GM18526 (cell line): Measurements from ENCODE around the gene SERPINB1.

Experiments
- POLR2A ChIP-seq: IDR thresholded peaks from 3 replicates; pipeline ENCODE4 v1.6.1; 2011; ENCODE audit not compliant: insufficient read length; ENCODE audit errors: extremely low read depth

Gene SERPINB1

DNA sequence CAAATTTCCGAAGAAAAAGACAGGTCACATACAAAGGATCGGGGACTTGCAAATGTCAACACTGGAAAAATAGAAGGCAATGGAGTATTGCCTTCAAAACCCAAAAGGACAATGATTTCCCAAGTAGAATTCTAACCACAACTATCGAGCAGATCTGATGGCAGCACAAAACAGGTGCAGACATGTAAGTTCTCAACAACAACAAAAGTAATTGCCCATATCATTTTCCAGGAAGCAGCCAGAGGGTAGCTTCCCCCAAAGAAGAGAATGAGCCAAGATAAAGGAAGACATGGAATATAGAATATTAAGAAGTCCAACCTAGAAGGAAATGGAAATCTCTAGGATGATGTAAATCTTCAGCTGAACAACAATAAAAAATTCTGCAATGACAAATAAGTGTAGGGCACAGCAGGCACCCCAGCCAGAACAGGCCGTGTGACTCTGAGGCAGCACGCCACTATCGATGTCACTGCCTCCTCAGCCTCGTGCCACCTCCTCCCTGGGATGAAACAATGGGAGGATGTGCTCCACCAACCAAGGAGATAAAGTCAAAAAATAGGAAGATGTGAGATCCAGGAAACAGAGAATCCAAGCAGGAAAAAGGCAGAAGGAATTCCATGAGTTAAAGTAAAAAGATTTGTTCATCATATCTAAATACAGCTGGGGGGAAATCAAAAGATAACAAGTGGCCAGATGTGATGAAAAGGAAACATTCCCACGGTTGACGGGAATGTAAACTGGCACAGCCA is 34.1 kb downstream of the SERPINB1 start:
- TF ChIP-seq POLR2A, result no peak

DNA sequence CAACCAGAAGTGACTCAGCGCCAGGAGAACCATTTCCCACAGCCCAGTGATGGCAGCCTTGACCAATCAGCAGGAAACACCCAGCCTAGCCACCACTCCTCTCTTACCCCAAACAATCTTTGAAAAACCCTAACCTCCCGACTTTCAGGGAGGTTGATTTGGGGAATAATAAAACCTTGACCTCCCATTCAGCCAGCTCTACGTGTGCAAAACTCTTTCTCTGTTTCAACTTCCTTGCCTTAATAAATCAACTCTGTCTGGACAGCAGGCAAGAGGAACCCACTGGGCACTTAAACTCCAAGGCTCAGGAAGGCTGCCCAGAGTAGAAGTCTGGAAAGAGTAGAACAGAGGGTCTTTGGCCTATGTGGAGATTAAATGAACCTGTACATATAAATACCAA is 35.0 kb downstream of the SERPINB1 start:
- no peak for TF ChIP-seq POLR2A

DNA sequence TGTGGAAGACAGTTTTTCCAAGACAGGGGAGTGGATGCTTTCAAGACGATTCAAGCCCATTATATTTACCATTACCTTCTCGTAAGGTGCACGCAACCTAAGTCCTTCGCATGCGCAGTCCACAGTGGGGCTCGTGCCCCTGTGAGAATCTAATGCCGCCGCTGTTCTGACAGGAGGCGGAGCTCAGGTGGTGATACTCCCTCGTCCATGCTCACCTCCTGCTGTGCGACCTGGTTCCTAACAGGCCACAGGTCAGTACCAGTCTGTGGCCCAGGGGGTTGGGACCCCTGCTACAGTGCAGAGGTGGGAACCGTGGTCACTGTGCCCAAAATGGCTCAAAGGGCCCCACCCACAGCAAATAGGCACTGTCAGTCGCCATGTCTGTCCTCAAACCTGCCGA is 36.6 kb downstream of the SERPINB1 start:
- TF ChIP-seq POLR2A, result no peak

DNA sequence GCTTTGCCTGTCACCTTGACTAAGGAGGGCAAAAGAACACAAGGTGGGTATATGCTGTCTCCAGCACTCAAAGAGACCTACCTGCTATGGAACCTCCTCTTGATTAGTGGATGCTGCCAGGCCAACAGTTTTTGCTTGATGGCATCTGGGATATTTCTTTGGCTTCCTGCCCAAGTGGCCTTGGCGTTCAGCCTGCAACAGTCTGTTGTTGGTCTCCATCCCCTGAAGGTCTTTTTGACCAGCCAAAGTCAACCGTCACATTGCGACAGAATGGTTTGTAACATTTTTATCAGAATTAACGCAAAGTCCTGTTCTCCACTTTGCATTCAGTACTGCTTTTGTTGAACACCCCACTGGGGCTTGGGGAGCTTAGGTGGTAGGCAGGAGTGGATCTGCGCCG is 37.1 kb downstream of the SERPINB1 start:
- no peak for TF ChIP-seq POLR2A

DNA sequence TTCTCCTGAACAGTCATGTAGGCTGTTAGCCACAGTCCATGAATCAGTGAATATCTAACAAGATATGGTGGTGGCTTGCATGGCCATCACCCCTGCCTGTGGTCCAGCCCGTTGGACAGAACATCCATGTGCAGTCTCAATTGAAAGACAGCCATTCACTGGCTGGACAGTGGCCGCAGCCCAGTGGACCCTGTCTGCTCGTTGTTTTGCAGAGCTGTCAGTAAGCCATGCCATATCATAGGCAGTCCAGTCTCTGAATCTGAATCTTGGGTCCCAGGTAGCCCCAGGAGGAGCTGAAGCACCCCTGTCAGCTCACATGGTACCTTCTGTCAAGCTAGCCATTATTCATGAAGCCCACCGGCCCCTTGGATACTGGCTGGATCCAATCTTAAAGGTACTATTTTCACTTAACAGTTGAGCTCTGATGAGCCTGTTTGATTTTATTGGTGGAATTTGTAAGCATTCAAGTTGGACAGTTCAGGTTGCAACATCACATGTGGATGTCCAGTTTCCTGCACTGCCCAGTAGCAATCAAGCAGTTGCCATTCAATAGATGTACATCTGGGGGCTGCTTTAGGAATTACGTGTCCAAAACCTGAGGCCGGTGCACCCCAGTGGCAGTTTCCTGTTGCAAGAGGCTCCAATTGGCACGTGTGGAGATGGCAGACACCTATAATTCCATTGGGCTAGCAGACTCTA is 37.8 kb downstream of the SERPINB1 start:
- TF ChIP-seq POLR2A, result no peak

DNA sequence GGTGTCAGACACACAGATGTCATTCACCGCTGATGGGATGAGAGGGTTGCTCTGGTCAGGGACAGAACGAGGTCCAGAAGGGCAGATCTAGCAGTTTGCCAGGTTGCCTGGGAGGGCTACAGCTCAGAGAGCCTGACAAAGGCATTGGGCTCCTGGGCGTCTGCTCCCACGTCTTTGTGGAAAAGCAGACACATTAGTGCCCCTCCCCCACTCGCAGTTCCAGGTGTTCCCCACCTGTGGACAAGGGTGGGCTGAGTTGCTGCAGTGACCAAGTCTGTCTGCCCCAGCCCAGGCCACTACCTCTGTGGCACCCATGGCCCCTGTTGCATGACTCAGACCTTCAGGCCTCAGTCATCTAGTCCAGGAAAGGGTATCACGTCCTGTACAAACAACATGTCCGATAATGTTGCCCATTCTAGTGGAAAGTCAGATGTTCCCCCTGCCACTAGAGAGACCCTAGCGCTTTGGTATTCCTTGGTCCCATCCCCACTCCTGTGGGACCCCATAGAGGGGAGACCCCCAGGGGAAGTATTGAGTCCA is 39.1 kb downstream of the SERPINB1 start:
- TF ChIP-seq POLR2A, result no peak

DNA sequence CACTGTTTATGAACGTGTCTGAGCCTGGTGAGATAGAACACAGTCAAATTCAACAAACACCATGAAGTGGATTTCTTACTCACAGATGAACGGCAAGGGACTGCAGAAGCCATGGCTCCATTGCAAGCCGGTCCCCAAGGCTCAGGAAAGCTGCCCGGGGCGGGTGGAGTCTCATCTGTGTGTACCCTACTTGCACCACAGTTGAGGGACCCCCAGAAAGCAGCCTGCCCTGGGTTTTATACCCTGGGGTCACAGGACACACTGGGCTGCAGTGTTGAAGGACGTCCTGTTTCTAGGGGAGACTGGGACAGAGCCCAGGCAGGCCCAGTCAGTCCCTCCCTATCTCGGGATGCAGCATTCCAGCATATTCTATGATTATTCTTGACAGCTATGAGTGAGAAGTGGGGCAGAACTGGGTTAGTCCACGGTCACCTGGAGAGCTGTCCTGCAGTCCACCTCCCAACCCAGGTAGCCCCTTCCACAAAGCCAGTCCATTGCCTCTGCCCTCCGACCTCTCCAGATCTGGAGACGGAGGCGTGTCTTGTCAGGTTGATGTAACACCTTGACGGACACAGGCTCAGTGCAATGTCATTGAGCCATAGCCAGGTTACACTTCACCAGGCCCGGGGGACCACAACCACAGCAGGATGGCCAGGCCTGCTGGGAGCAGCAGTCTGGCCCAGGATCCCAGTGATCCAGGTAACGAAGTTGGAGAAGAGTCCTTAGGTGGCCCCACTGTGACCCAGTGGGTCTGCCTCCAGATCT is 40.9 kb downstream of the SERPINB1 start:
- no peak for TF ChIP-seq POLR2A

DNA sequence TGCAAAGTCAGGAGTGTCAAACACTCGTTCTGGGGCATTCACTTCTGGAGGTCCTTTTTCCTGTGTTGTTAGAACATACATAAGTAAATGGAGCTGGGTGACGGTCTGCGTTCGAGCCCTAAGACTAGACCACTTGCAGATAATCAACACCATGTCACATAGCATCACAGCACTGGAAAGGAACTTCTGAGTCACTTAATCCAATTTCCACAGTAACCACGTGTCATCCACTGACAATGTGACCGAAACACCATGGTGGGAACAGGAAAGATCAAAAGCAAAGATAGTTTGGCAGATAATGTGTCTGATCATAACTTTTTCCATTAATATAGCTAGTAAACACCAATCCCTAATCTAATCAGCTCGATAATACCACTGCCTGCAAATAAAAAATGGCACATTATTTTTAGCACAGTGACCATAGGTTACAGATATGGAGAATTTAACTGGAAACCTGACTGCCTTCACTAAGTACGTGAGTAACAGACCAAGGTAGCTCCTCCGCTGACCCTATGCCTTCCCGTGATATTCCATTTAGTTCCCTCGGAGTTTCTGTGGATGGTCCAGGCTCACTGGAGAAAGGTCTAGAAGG is 41.6 kb downstream of the SERPINB1 start:
- no peak for TF ChIP-seq POLR2A

DNA sequence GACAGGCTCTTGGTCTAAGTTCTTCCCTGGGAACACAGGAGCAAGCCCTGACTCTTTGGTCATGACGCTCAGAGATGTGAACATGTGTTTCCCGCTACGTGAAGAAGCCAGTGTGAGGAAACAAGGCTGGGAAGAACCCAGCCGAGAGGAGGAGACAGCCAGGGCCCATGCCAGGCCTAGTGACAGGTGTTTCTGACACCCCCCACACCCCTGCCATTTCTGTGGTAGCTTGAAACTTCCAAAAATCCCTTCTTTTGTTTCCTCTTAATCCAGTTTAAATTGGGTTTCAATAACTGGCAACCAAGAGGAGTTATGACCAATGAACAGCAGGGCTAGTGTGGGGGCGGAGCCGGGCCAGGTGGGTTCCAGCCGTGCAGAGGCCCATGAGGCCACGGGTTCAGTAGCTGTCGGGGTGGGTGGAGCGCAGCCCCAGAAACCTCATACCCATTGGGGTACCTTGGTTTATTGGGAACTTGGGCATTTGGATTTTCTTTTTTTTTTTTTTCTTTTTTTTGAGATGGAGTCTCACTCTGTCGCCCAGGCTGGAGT is 43.0 kb downstream of the SERPINB1 start:
- TF ChIP-seq POLR2A, result no peak

DNA sequence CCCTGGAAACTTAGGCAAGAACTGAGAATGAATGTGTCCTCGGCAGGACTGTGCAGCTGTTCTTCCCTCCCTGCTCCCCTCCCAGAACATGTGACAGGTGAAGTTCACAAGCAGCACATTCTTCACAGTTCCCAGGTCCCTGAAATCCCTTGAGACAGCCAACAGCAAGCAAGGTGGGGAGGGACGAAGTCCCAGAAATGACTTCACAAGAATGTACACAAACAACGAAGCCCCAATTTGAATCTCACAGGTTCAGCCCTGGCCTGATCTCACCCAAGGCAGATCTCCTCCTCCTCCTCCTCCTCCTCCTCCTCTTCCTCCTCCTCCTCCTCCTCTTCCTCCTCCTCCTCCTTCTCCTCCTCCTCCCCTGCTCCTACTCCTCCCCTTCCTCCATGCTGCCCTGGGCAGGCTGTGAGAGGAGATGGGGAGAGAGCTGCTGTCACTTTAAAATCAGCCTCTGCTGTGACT is 44.1 kb downstream of the SERPINB1 start:
- no peak for TF ChIP-seq POLR2A

DNA sequence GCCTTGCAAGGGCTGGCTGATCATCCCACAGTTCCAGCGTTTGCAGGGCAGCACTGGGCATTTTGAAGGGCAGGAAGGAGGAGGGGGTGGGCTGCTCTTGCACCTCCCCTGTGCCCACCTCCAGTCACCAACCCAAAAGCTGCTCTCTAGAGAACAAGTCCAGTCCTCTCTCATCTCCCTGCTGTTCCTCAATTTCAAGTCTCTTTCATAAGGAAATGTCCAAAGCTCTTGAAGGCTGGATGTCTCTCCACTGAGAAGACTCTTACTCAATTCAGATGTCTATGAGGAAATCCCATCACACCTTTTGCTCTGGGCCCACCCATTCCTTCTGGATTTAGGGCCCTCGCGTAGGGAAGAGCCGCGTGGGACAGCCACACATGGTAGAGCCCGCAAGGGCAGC is 44.8 kb downstream of the SERPINB1 start:
- TF ChIP-seq POLR2A, result no peak

DNA sequence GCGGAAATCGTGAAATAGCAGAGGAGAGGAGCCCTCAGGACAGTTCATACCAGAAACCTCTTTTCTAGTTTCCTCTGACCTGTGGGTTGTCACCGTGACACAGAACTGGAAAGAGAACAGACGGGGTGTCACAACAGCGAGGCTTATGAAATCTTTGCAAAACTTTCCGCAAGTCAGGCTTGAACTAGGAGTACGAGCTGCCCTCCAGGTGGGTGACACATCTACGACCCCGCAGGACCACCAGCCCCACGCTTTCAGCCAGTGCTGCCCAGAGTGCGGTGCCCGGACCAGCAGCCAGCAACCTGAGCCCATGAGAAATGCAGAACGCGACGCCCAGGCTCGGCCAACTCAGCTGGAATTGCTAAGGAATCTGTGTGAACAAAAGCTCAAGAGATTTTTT is 45.7 kb downstream of the SERPINB1 start:
- no peak for TF ChIP-seq POLR2A

DNA sequence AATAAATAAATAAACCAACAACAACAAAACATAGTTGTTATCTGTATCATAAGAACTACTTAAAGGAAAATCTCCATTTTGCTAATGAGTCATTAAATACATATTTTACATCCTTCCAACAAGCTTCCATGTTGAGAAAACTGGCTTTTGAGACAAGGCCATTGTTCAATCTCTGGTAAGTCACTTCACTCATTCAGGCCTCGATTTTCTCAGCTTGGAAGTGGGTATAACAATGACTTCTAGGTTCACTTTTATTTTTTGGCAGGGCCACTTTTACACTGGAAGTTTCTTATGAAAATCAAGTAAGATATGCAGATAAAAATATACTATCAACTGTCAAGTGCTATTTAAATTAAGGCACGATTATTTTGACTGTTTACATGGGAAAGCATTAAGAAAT is 46.5 kb downstream of the SERPINB1 start:
- TF ChIP-seq POLR2A, result no peak

DNA sequence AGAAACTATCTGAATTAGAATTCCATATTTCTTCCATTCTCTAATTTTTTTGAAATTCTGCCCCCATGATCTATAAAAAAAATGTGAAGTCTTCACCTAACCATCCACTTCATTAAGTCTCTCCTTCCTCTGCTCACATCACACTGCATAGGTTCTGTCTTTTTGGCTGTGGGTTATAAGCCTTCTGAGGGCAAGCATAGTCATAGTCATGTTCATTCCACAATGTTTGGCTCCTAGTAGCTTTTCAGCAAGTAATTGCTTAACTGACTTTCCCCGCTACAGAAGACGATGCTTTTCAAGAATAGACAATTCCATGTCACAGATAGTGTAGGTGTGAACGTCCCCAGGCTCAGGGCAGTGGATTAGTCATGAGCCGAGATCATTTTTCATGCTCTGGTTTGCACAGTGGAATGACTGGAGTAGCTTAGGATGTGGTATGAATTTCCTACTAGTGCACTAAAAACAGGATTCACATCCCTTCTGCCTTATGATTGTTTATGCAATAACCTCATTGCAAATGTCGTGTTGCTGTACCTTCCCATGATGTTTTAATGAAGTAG is 47.4 kb downstream of the SERPINB1 start:
- no peak for TF ChIP-seq POLR2A

DNA sequence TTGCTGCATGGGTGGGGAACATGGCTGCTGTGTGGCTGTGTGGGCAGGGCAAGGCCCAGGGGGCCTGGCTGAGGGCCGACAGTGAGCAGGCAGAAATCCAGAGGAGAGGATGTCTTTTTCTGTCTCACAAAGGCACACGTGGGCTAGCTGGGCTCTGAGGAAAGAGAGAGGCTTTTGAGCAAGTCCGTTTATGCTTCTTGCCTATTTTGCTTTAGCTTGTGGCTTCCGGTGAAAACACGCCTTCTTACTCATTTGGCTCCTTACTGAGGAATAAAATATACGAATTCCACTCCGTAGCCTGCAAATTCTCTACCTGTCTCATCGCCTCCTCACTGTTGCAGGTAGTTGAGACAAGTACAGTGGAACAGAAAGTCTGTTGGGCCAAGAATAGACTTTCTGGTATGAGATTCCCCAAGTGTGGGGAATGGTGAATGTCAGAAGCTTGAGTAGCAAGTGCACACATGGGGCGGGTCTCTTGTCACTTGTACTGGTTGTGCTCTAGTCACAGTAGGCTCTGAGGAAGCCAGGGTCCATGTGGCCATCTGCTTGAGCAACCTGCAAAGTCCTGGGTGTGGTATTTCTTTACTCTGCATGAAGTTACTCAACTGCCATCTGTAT is 48.0 kb downstream of the SERPINB1 start:
- TF ChIP-seq POLR2A, result no peak
